Panc1 (cell line): Measurements from ENCODE around the gene GRIN3B. TPM values are rescaled to one million over a fixed set of nuclear protein-coding genes. Genes with fewer than 3 reads are reported as not detected.

ENCODE experiments used
- ATAC-seq: fragments of 200-7000 bp; cut with Tn5 transposase; 2 replicates; pipeline ENCODE4 v1.9.1; 2020; ENCODE audit warnings: mild to moderate bottlenecking, moderate library complexity
- BruUV-seq: library from RNA; stranded (reverse); fragments of 400-500 nt; replicated peaks from 2 replicates; lab custom pipeline; 2021; lab: Mats Ljungman, UMichigan
- CTCF ChIA-PET: fragments of 300-600 bp; sonication (Branson Sonifier 250); formaldehyde crosslinking; loops from one replicate; lab custom pipeline; 2022; ENCODE audit warnings: antibody characterized with exemption; lab: Charles Lee
- POLR2A ChIA-PET: fragments of 300-600 bp; sonication (Branson Sonifier 250); formaldehyde crosslinking; loops from one replicate; lab custom pipeline; 2022; ENCODE audit warnings: antibody characterized with exemption; lab: Charles Lee
- DNase-seq: peaks from one replicate; pipeline ENCODE4 v3.0.0-alpha.2; 2010; ENCODE audit warnings: low read depth, low spot score
- H3K27ac ChIP-seq: 2 replicates; pipeline ENCODE4 v1.5.1; 2011; ENCODE audit warnings: mild to moderate bottlenecking, low read length, inconsistent platforms
- H3K27me3 ChIP-seq: fragments of 200-500 bp; sonication (Bioruptor generic); 2 replicates; pipeline ENCODE4 v1.6.0; 2014; ENCODE audit warnings: low read length, inconsistent platforms; ENCODE audit not compliant: control insufficient read depth, insufficient read depth
- H3K36me3 ChIP-seq: fragments of 200-500 bp; sonication (Bioruptor generic); 2 replicates; pipeline ENCODE4 v1.5.1; 2014; ENCODE audit warnings: inconsistent platforms, mild to moderate bottlenecking, low read length, moderate library complexity; ENCODE audit not compliant: control insufficient read depth, insufficient read depth
- H3K4me1 ChIP-seq: 2 replicates; pipeline ENCODE4 v1.5.1; 2011; ENCODE audit warnings: inconsistent platforms, mild to moderate bottlenecking, low read length, moderate library complexity; ENCODE audit not compliant: control insufficient read depth, insufficient read depth
- H3K4me3 ChIP-seq, 2 experiments: 2 replicates each; pipeline ENCODE4 v1.5.1; 2011 to 2012; ENCODE audit warnings: low read depth in 2 of 2, low read length in 2 of 2, mild to moderate bottlenecking in 2 of 2, inconsistent platforms in 1 of 2, moderate library complexity in 1 of 2
- H3K9me3 ChIP-seq: fragments of 200-500 bp; sonication (Bioruptor generic); 2 replicates; pipeline ENCODE4 v1.5.1; 2014; ENCODE audit warnings: low read depth, mild to moderate bottlenecking, inconsistent platforms, low read length, moderate library complexity; ENCODE audit not compliant: control insufficient read depth, insufficient read depth
- POLR2AphosphoS5 ChIP-seq: IDR thresholded peaks from 2 replicates; pipeline ENCODE4 v1.6.1; 2012; ENCODE audit warnings: mild to moderate bottlenecking, low read depth, low read length, moderate library complexity
- SIN3A ChIP-seq: IDR thresholded peaks from 2 replicates; pipeline ENCODE4 v1.6.1; 2012; ENCODE audit warnings: low read depth, mild to moderate bottlenecking, low read length, moderate library complexity, borderline replicate concordance; ENCODE audit not compliant: insufficient read depth
- TCF7L2 ChIP-seq: IDR thresholded peaks from 2 replicates; pipeline ENCODE4 v1.6.1; 2011; ENCODE audit warnings: mild to moderate bottlenecking, low read depth, low read length, inconsistent platforms
- in situ Hi-C: cut with HindIII; loops from 2 replicates; pipeline ENCODE4 v1.10.0; 2016; ENCODE audit warnings: low sequenced_read_pairs, low pct_unique_long_range_greater_than_20kb
- intact Hi-C: fragments of 100-400 bp; cut with micrococcal nuclease; formaldehyde crosslinking; loops from one replicate; pipeline ENCODE4 v1.10.0; 2022; ENCODE audit not compliant: unreplicated experiment
- total RNA-seq: library from RNA; stranded (reverse); gene quantifications from one replicate; pipeline ENCODE4 v1.2.1, GENCODE V29; 2021; ENCODE audit not compliant: unreplicated experiment
- TF ChIP-seq, protein P1 (sequence below): fragments of 450-650 bp; IDR thresholded peaks from 2 replicates; pipeline ENCODE4 v1.5.1; 2017; ENCODE audit warnings: mild to moderate bottlenecking
- TF ChIP-seq, protein P2 (sequence below), 2 experiments: IDR thresholded peaks; 2 replicates each; pipeline ENCODE4 v1.6.1; 2011 to 2012; ENCODE audit warnings: low read depth in 2 of 2, control low read depth in 1 of 2, low read length in 1 of 2, mild to moderate bottlenecking in 1 of 2, moderate library complexity in 1 of 2; ENCODE audit not compliant: insufficient read depth in 1 of 2

The GRIN3B gene
- total RNA-seq, 1 experiment from 2014 or later: 4.6 TPM

DNA sequence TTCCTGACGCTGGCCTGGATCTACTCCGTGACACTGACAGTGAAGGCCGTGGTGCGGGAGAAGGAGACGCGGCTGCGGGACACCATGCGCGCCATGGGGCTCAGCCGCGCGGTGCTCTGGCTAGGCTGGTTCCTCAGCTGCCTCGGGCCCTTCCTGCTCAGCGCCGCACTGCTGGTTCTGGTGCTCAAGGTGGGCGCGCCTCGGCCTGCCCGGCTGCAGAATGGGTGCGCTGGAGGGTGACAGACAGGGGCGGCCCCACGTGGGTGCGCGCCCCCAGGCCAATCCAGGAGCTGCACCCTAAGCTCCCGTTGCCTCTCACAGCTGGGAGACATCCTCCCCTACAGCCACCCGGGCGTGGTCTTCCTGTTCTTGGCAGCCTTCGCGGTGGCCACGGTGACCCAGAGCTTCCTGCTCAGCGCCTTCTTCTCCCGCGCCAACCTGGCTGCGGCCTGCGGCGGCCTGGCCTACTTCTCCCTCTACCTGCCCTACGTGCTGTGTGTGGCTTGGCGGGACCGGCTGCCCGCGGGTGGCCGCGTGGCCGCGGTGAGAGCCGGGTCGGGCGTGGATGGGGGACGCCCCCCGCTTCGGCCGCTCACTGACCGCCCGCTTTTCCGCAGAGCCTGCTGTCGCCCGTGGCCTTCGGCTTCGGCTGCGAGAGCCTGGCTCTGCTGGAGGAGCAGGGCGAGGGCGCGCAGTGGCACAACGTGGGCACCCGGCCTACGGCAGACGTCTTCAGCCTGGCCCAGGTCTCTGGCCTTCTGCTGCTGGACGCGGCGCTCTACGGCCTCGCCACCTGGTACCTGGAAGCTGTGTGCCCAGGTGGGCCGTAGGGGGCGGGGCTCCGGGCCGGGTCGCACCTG is 46.8 kb downstream of the GRIN3B start:
- peaks cover 10% of the 10 kb centered on the region for H3K4me1 ChIP-seq
- no peak for DNase-seq
- H3K9me3 ChIP-seq: no peaks in the 10 kb centered on the region
- ChIA-PET POLR2A (no interaction called here), CTCF (interaction anchor here (1.0 kb wide), 1 partner anchor 18 kb away, joined by 7 read pairs; no protein-coding TSS in a partner anchor)
- intact Hi-C loops (no loop called here), in situ Hi-C loops (no loop called here)
- TF ChIP-seq, protein P1, sequence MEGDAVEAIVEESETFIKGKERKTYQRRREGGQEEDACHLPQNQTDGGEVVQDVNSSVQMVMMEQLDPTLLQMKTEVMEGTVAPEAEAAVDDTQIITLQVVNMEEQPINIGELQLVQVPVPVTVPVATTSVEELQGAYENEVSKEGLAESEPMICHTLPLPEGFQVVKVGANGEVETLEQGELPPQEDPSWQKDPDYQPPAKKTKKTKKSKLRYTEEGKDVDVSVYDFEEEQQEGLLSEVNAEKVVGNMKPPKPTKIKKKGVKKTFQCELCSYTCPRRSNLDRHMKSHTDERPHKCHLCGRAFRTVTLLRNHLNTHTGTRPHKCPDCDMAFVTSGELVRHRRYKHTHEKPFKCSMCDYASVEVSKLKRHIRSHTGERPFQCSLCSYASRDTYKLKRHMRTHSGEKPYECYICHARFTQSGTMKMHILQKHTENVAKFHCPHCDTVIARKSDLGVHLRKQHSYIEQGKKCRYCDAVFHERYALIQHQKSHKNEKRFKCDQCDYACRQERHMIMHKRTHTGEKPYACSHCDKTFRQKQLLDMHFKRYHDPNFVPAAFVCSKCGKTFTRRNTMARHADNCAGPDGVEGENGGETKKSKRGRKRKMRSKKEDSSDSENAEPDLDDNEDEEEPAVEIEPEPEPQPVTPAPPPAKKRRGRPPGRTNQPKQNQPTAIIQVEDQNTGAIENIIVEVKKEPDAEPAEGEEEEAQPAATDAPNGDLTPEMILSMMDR: no peak
- TF ChIP-seq POLR2AphosphoS5 (no peak), TCF7L2 (no peak)
- TF ChIP-seq, protein P2, sequence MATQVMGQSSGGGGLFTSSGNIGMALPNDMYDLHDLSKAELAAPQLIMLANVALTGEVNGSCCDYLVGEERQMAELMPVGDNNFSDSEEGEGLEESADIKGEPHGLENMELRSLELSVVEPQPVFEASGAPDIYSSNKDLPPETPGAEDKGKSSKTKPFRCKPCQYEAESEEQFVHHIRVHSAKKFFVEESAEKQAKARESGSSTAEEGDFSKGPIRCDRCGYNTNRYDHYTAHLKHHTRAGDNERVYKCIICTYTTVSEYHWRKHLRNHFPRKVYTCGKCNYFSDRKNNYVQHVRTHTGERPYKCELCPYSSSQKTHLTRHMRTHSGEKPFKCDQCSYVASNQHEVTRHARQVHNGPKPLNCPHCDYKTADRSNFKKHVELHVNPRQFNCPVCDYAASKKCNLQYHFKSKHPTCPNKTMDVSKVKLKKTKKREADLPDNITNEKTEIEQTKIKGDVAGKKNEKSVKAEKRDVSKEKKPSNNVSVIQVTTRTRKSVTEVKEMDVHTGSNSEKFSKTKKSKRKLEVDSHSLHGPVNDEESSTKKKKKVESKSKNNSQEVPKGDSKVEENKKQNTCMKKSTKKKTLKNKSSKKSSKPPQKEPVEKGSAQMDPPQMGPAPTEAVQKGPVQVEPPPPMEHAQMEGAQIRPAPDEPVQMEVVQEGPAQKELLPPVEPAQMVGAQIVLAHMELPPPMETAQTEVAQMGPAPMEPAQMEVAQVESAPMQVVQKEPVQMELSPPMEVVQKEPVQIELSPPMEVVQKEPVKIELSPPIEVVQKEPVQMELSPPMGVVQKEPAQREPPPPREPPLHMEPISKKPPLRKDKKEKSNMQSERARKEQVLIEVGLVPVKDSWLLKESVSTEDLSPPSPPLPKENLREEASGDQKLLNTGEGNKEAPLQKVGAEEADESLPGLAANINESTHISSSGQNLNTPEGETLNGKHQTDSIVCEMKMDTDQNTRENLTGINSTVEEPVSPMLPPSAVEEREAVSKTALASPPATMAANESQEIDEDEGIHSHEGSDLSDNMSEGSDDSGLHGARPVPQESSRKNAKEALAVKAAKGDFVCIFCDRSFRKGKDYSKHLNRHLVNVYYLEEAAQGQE (IDR thresholded peaks at IDR 0.05; ENCODE audit: insufficient read depth in 1 of 2, low read depth in 2 of 2, low read length in 1 of 2): no peak
- H3K27ac ChIP-seq: no peak overlapping the region
- no peak for ATAC-seq
- no TSS peak for BruUV-seq
- H3K4me3 ChIP-seq: no peak overlapping the region
- no peaks in the 10 kb centered on the region for H3K36me3 ChIP-seq
- H3K27me3 ChIP-seq: no peaks in the 10 kb centered on the region

DNA sequence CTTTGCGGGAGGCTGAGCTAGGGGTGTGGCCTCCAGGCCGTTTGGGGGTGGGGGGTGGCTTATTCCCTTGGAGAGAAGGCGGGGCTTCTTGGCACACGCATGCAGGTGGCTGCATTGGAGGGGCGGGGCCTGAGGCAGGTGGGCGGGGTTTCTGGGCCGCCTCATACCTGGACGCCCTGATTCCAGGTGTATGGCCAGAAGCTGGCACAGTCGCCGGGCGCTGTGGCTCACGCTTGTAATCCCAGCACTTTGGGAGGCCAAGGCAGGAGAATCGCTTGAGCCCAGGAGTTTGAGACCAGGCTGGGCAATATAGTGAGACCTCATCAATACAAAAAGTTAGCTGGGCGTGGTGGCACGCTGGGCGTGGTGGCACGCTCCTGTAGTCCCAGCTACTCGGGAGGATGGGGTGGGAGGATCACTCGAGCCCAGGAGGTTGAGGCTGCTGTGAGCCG is 47.5 kb downstream of the GRIN3B start:
- H3K9me3 ChIP-seq: no peaks in the 10 kb centered on the region
- TF ChIP-seq, protein P1: no peak
- TF ChIP-seq SIN3A (no peak), POLR2AphosphoS5 (no peak), TCF7L2 (no peak)
- TF ChIP-seq, protein P2 (IDR thresholded peaks at IDR 0.05; ENCODE audit: insufficient read depth in 1 of 2, low read depth in 2 of 2, low read length in 1 of 2): no peak
- intact Hi-C loops (no loop called here), in situ Hi-C loops (no loop called here)
- no TSS peak for BruUV-seq
- DNase-seq (no peak), ATAC-seq (no peak)
- H3K27me3 ChIP-seq: no peaks in the 10 kb centered on the region
- H3K4me3 ChIP-seq: no peak overlapping the region
- no peaks in the 10 kb centered on the region for H3K36me3 ChIP-seq
- H3K27ac ChIP-seq: no peak overlapping the region
- ChIA-PET POLR2A (no interaction called here), CTCF (interaction anchor here (0.6 to 1.0 kb wide), 2 partner anchors 17 to 38 kb away, joined by 3 to 7 read pairs; no protein-coding TSS in a partner anchor)
- peaks cover 6% of the 10 kb centered on the region for H3K4me1 ChIP-seq
